HG03575 (cell line): Measurements from ENCODE around the gene MLXIP.

ENCODE experiments used
- ATAC-seq: cut with Tn5 transposase; IDR thresholded peaks from one replicate; pipeline ENCODE4 v1.9.1; 2021; ENCODE audit not compliant: unreplicated experiment, insufficient number of reproducible peaks, low FRiP score; ENCODE audit errors: extremely low read depth

Gene MLXIP

GRCh38 chr12:122072031-122072970 lies 6.3 kb upstream of the MLXIP start:
- ATAC-seq = no peak

GRCh38 chr12:122073815-122074214 lies 4.7 kb upstream of the MLXIP start:
- ATAC-seq = no peak

DNA sequence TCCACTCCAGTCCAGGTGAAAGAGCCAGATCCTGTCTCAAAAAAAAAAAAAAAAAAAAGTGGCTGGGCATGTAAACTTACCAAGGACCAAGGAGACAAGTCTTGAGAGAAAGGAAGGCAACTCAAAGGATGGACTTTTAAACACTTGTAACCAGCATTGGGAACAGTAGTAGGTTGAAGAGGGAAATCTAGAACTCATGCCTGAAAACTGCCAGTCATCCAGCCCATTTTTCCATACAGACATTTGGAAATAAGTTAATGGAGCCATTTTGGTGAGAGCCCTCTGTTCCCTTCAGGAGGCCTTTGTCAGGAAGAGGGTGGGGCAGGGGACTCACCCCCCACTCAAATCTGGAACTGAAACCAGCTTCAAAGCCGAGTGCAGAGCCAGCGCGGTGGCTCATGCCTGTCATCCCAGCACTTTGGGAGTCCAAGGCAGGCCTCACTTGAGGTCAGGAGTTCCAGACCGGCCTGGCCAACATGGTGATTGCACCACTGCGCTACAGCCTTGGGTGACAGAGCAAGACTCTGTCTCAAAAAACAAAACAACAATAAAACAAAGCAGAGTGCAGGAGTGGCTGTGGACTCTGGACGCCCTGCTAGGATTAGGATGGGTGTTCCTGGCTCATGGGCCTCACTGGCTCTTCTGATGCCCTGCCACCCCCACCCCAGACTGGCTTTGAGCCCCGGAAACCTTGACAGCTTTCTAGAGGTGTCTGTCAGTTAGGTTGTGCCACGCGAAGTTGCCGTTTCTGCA lies 1.6 kb upstream of the MLXIP start:
- no peak for ATAC-seq

GRCh38 chr12:122079033-122079531 lies 526 bp downstream of the MLXIP start:
- no peak for ATAC-seq

- ATAC-seq = no peak
These were observed 1.1 kb downstream of the MLXIP start for GRCh38 chr12:122079532-122080081.

GRCh38 chr12:122080149-122081082 lies 1.9 kb downstream of the MLXIP start:
- ATAC-seq = no peak

DNA sequence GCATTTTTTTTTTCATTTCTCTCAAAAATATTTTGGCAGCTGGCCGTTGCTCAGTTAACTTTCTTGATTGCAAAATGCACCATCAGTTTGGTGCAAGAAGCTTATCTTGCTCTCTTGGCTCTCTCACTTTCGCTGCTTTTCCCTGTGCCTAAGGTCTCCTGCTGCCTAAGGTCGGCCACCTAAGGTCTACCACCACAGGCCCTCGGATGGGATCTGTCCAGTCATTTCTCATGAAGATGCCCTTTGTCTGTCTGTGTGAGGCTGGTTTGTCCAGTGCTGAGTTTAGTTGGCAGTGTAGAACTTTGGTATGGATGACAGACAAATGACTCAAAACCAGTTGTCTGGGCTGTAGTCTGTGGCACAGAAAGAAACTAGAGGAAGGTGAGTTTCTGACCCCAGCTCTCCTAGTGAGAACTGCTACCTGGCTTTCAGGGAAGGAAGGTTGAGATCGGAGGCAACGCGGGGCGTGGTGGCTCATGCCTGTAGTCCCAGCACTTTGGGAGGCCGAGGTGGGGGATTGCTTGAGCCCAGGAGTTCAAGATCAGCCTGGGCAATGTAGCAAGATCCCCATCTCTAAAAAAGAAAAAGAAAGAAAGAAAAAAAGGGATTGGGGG lies 2.6 kb downstream of the MLXIP start:
- ATAC-seq = no peak

DNA sequence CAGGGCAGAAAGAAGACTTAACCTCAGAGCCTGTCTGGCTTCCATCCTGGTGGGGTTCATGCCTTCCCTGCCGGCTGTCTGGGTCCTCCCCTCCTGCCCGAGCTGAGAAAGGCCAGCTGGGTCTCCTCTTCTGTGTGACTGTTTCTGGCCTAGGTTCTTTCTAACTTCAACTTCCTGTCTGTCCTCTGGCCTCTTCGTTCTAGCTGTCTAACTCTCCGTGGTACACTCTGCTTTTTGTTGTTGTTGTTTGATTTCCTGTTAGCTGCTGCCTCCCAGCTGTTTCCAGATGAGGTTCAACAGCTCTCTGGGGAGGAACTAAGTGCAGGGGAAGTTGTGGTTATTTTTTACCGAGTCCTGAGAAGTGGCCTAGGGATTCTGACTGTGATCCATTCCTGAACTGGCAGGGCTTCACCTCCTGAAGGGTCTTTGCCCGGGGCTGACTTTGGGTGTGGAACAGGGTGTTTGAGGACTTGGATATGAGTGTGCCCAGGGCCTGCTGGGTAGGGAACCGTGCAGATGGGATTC lies 3.2 kb downstream of the MLXIP start:
- ATAC-seq = no peak

GRCh38 chr12:122082621-122083356 lies 4.2 kb downstream of the MLXIP start:
- no peak for ATAC-seq

GRCh38 chr12:122084857-122085405 lies 6.4 kb downstream of the MLXIP start:
- ATAC-seq = no peak

- ATAC-seq = no peak
These were observed 7.0 kb downstream of the MLXIP start for GRCh38 chr12:122085591-122085990.

DNA sequence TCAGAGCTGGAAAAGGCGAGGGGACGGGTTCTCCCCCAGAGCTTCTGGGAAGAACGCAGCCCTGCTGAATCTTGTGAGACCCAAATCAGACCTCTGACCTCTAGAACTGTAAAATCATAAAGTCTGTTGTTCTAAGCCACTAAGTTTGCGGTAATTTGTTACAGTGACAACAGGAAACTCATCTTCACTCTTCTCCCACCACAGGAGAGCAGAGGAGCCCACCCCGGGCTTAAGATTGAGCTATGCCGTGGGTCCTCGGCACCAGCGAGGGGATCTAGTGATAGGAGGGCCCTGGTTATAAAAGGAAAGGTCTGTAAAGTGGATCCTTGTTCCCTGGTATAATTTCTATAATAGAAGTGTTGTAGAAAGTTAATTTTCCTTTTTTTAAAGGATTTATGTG lies 7.6 kb downstream of the MLXIP start:
- ATAC-seq = no peak

- ATAC-seq = no peak
These were observed 8.2 kb downstream of the MLXIP start for GRCh38 chr12:122086641-122087285.

GRCh38 chr12:122087431-122088178 lies 9.0 kb downstream of the MLXIP start:
- ATAC-seq = no peak

DNA sequence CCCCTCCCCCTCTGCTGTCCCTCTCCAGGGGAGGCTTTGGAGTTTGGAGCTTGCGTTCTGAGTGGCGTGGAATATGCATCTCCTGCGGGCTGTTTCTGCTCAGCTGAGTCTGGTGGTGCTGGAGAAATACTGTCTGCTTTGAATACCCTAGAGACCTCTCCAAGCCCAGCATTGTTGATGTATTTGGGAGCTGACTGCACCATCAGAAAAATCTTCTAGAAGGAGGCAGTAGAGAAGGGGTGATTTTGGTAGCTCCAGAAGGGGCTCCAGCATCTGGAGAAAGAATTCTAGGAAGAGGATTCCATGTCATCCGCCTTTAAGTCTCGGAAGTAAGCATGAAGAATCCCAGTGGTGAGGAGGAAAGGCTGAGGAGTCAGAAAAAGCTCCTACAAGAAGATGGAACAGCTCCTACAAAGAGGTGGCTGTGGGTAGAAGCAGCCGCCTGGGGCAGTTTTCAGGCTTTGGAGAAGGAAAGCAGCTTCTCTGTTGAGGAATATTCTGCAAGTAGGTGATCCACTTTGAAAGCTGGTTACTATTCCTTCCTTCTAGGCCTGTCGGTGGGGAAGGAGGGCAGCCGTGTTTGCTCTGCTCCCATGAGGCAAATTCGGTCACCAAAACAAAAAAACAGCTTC lies 9.7 kb downstream of the MLXIP start:
- ATAC-seq = no peak

- no peak for ATAC-seq
These were observed 10.5 kb downstream of the MLXIP start for GRCh38 chr12:122089077-122089476.
